ENCODE results near the gene NME3.
A peak's percentile ranks its signal among the peaks of the same experiment; 100 is the strongest.

NME3 gene

GRCh38 chr16:1817716-1818115 is 46.4 kb upstream of the NME3 start:
- H3K4me3 ChIP-seq (ENCODE audit: low read depth, low read length): no peak overlapping the region
- no peak for TF ChIP-seq CTCF (IDR thresholded peaks at IDR 0.05; ENCODE audit: borderline replicate concordance, insufficient read depth, low read depth, low read length)

GRCh38 chr16:1817276-1817589 is 45.9 kb upstream of the NME3 start:
- no peak overlapping the region for H3K4me3 ChIP-seq (ENCODE audit: low read depth, low read length)
- no peak for TF ChIP-seq CTCF (IDR thresholded peaks at IDR 0.05; ENCODE audit: borderline replicate concordance, insufficient read depth, low read depth, low read length)

DNA sequence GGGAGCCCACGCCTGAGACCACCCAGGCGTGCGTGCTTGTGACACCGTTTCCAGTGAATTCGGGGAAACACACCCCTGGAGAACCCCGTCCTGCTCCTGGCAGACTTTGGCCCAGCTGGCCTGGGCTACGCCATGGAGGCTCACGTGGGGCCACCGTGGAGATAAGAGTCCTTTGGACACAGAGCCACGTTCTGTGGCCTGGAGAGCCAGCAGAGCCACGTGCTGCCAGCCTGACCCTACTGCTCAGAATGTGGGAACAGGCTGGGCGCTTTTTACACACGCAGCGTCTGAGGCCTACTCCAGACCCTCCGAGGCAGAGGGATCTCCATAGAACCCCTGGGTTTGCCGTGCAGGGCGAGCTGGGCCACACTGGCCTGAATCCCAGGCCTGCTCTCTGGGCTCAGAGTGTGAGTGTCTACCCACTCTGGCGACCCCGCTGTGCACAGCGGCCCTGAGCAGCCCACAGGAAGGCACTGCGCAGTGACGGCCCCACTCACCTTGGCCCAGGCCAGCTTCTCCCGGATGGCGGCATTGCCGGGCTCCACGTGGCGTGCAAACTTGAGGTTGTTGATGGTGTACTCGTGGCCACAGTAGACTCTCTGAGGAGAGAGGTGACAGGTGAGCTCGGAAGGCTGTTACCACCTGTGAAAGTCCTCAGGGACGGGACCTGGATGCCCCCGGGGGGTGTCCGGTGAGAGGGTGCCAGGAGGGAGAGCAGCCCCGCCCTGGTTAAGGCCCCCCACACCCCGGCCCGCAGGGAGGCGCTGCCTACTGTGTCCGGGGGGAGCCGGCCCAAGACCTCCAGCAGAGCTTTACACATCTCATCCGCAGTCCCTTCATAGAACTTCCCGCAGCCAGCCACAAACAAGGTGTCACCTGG is 45.3 kb upstream of the NME3 start:
- H3K4me3 ChIP-seq (ENCODE audit: low read depth, low read length): no peak overlapping the region
- no peak for TF ChIP-seq CTCF (IDR thresholded peaks at IDR 0.05; ENCODE audit: borderline replicate concordance, insufficient read depth, low read depth, low read length)

GRCh38 chr16:1815461-1815860 is 44.1 kb upstream of the NME3 start:
- H3K4me3 ChIP-seq (ENCODE audit: low read depth, low read length): no peak overlapping the region
- TF ChIP-seq CTCF (IDR thresholded peaks at IDR 0.05; ENCODE audit: borderline replicate concordance, insufficient read depth, low read depth, low read length): no peak

DNA sequence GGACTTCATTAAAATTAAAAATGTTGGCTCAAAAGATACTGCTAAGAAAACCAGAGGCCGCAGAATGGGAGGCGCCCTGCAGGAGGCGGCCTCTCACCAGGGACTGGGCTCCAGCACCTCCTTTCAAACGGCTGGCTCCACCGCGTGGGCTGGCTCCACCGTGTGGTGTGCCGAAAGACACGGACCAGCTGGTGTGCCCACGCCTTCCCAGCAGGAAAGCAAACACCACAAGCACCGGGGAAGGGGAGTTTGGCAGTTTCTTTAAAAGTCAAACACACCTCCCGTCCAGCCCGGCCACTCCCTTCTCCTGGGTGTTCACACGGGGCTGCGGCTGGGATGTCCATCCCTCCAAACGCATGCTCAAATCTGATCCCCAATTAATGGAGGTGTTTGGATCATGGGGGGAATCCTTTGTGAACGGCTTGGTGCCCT is 41.4 kb upstream of the NME3 start:
- peak; percentile 29; the same call in 1 of the 2 replicates for TF ChIP-seq CTCF (IDR thresholded peaks at IDR 0.05; ENCODE audit: borderline replicate concordance, insufficient read depth, low read depth, low read length)
- H3K4me3 ChIP-seq (ENCODE audit: low read depth, low read length): no peak overlapping the region

- TF ChIP-seq CTCF (IDR thresholded peaks at IDR 0.05; ENCODE audit: borderline replicate concordance, insufficient read depth, low read depth, low read length): no peak
- no peak overlapping the region for H3K4me3 ChIP-seq (ENCODE audit: low read depth, low read length)
These were observed 39.2 kb upstream of the NME3 start for GRCh38 chr16:1810536-1810935.

GRCh38 chr16:1810106-1810505 is 38.8 kb upstream of the NME3 start:
- TF ChIP-seq CTCF (IDR thresholded peaks at IDR 0.05; ENCODE audit: borderline replicate concordance, insufficient read depth, low read depth, low read length): no peak
- H3K4me3 ChIP-seq (ENCODE audit: low read depth, low read length): no peak overlapping the region

Measured in GM12875 (cell line).